Measurements from ENCODE around the gene CEND1.

- TF ChIP-seq POLR2A (IDR thresholded peaks at IDR 0.05): no peak
- TF ChIP-seq, protein P1, sequence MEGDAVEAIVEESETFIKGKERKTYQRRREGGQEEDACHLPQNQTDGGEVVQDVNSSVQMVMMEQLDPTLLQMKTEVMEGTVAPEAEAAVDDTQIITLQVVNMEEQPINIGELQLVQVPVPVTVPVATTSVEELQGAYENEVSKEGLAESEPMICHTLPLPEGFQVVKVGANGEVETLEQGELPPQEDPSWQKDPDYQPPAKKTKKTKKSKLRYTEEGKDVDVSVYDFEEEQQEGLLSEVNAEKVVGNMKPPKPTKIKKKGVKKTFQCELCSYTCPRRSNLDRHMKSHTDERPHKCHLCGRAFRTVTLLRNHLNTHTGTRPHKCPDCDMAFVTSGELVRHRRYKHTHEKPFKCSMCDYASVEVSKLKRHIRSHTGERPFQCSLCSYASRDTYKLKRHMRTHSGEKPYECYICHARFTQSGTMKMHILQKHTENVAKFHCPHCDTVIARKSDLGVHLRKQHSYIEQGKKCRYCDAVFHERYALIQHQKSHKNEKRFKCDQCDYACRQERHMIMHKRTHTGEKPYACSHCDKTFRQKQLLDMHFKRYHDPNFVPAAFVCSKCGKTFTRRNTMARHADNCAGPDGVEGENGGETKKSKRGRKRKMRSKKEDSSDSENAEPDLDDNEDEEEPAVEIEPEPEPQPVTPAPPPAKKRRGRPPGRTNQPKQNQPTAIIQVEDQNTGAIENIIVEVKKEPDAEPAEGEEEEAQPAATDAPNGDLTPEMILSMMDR (IDR thresholded peaks at IDR 0.05): no peak
Measured at GRCh38 chr11:790721-791564, 1.1 kb upstream of the CEND1 start.

Measured in stomach (tissue), 4 donors.